HG03196 (cell line): Measurements from ENCODE around the gene FRMPD2.
"Not testable (repeated sequence)": the region's sequence is repeated elsewhere in the genome, so short reads cannot be mapped to it uniquely, and the experiment has no call there.

ENCODE experiments used
- ATAC-seq: cut with Tn5 transposase; IDR thresholded peaks from one replicate; pipeline ENCODE4 v1.9.1; 2021; ENCODE audit not compliant: unreplicated experiment

Gene FRMPD2

DNA sequence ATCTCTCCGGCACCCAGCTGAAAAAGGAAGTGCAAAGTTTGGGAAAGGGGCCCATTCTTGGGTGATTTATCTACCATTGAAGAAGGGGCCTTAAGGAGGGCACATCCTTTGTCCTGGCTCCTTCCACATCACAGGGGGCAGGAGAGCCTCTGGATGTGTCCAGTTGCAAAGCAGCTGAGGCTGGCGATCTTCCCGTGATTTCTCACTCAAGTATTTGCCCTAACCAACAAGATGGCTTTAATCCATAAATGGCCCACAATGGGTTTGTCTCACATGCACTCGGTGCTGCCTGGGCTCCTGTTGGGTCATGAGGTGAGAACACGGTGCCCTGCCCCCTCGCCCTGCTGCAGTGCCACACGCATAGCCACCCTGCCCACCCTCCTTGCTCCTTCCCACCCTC, 14.2 kb upstream of the FRMPD2 start:
- no peak for ATAC-seq

- ATAC-seq: peak; percentile 43
Measured at GRCh38 chr10:48287417-48288391, 13.2 kb upstream of the FRMPD2 start.

DNA sequence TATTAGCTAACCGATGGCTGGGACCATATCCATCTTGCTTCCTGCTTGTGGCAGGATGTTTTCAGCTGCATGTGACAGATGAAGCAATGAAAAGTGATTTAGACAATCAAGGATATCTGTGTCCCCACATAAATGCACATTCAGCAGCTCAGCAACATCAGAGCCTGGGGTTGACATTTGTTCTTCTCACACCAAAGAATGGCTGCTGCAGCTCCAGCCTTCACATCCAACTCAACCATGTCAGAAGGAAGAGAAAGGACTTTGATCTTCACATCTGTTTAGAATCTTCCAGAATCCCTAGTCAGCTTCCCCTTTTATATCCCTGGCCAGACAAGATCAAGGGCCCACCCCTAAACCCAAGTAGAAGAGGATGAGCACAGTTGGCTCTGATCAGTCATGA, 11.9 kb upstream of the FRMPD2 start:
- ATAC-seq: no peak

- ATAC-seq: peak; percentile 39
Measured at GRCh38 chr10:48285710-48286109, 11.2 kb upstream of the FRMPD2 start.

DNA sequence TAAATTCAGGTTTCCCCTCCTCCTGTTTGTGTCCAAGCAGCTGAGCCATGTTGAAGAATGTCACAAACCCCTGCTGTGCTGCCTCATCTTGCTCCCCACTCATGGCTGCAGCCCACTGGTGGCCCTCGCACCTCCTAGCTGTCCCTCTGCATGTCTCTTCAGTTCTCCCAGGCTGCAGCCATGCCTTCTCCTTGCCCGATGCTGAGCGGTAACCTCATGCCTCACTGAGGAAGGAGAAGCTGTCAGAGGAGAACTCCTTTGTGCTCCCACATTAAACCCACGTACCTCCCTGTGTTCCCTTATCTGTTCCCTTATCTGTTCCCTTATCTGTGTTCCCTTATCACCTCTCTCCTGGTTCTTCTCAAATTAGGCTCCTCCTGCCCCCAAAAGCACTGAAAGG, 10.3 kb upstream of the FRMPD2 start:
- no peak for ATAC-seq

DNA sequence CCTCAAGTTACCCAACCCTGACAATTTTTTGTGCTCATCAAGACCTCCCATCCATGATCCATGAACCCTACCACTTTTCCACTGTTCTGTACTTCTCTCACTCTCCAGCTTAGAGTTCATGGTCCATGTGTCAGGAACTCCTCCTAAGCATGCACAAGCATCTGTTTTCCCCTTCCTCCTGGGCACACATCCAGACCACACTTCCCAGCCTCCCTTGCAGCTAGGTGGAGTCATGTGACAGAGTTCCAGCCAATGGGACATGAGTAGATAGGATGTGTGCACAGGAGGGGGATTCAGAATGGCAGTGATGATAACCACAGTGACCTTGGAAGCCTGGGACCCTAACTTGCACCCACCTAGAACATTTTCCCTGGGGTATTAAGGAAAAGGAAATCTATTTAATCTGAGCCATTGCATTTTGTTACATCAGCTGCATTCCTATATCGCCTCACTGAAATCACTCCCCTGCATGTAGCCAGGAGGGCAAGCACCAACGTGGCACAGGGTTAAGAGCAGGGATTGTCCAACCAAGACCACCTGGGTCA, 9.6 kb upstream of the FRMPD2 start:
- no peak for ATAC-seq

- ATAC-seq: peak; percentile 60
Measured at GRCh38 chr10:48282829-48283228, 8.3 kb upstream of the FRMPD2 start.

- not testable (repeated sequence) for ATAC-seq
Measured at GRCh38 chr10:48281697-48282096, 7.2 kb upstream of the FRMPD2 start.

- peak; percentile 76 for ATAC-seq
Measured at GRCh38 chr10:48279081-48279751, 4.7 kb upstream of the FRMPD2 start.

GRCh38 chr10:48277093-48277492, 2.6 kb upstream of the FRMPD2 start:
- ATAC-seq: no peak

DNA sequence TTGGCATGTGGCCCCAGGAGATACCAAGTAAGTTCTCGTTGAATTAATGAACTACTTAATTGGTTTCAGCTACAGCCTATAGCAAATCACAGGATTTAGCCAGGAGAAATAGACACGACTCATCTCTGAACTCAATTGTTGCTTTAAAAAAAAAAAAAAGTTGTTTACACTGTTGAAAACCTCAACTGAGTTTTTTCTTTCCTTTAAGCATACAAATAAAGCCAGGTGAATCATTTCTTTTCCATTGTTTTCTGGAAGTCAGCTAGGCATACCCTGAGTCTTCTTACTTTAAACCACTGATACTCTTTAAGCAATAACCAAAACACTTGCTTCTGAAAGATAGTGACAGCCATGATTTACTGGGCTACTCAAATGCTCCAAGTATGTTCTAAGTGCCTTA, 755 bp downstream of the FRMPD2 start:
- ATAC-seq: no peak

- ATAC-seq: no peak
Measured at GRCh38 chr10:48272682-48273081, 1.8 kb downstream of the FRMPD2 start.

GRCh38 chr10:48271047-48271730, 3.3 kb downstream of the FRMPD2 start:
- no peak for ATAC-seq

DNA sequence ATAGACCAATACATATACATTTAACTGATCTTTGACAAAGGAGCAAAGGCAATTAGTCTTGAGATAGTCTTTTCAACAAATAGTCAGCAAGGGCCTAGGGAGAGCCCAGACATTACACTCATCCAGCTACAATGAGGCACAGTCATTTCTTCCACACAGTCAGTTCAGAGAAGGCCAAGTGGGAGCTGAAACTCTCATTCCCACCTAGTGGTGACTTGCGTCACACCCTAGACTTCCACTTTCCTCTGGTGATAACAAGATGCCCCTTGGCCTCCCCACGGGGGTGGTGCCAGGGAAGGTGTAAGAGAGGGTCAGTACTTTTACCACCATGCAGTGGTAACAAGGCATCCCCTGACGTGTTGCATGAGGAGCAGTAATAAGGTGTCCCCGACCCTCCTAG, 8.0 kb downstream of the FRMPD2 start:
- no peak for ATAC-seq

DNA sequence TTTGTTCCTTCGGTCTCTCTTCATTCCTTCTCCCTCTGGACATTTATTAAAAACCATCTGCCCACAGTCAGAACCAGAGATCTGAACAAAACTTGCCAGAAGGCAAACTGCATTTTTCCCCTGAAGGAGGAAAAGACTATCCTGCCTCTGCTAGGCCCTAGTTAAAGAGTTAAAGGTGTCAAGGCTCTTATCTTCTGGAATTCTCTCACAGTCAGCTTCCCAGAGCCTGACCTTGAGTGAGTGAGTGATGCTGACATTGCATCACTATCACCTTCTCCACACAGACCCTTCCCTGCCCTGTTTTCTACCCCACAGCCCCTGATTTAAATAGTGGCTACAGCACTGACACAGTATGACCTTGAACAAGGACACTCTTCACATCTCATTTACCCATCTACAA, 16.4 kb downstream of the FRMPD2 start:
- ATAC-seq: no peak

DNA sequence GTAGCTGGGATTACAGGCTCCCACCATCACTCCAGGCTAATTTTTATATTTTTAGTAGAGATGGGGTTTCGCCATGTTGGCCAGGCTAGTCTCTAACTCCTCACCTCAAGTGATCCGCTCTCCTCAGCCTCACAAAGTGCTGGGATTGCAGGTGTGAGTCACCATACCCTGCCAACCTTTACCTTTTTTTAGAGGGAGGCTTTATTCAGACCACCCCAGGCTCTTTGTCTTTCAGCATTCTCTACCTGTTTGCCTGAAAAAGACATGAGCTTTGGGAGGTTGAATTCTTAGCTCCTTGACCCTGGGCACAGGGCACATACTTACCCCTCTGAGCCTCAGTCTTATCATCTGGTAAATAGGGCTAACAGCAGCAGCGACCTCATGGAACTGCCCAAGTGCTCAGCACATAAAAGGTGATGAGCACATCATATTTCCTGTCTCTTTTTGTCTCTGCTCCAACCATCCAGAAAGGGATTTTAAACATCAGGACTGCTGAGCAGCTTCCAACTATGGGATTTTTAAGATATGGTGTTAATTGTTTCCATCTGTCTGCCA, 17.0 kb downstream of the FRMPD2 start:
- no peak for ATAC-seq

GRCh38 chr10:48255722-48256121, 18.8 kb downstream of the FRMPD2 start:
- no peak for ATAC-seq

- ATAC-seq: no peak
Measured at GRCh38 chr10:48254750-48255512, 19.6 kb downstream of the FRMPD2 start.

GRCh38 chr10:48253970-48254657, 20.4 kb downstream of the FRMPD2 start:
- ATAC-seq: no peak

DNA sequence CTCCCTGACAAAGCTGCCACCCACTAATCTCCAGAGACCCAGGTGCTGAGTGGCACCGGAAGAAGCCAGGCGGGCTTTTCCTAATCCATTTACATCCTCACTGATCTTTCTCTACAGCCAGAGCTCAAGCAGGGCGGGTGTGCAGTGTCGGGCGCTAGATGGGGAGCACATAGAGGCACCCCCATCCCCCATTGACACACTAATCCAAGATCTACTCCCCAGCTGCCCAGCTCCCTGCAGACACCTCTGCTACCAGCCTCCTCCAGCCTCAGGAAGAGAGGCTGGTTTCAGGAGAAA, 22.2 kb downstream of the FRMPD2 start:
- ATAC-seq: no peak
